Measurements from ENCODE around the gene UCP2. TPM values are rescaled to one million over a fixed set of nuclear protein-coding genes. Genes with fewer than 3 reads are reported as not detected.
A peak's percentile ranks its signal among the peaks of the same experiment; 100 is the strongest.

The UCP2 gene
- 0.35 and 3.7 TPM in 2 replicates for total RNA-seq (2014; rRNA removed; shearing (Covaris generic))

GRCh38 chr11:73982595-73982989, at the start of gene UCP2:
UCP2 (minus strand) TSS chr11:73982843; CDS start chr11:73978378, 4,465 bp downstream.
- DNase-seq (ENCODE audit: low spot score): no peak

- no peak for DNase-seq (ENCODE audit: low spot score)
Measured at GRCh38 chr11:74030723-74031676, 48.4 kb upstream of the UCP2 start.

GRCh38 chr11:74025467-74026166, 43.0 kb upstream of the UCP2 start:
- no peak for DNase-seq (ENCODE audit: low spot score)

- no peak for DNase-seq (ENCODE audit: low spot score)
Measured at GRCh38 chr11:74024261-74025029, 41.8 kb upstream of the UCP2 start.

- no peak for DNase-seq (ENCODE audit: low spot score)
Measured at GRCh38 chr11:74023276-74023675, 40.6 kb upstream of the UCP2 start.

GRCh38 chr11:74022546-74022945, 39.9 kb upstream of the UCP2 start:
- no peak for DNase-seq (ENCODE audit: low spot score)

- no peak for DNase-seq (ENCODE audit: low spot score)
Measured at GRCh38 chr11:74021998-74022397, 39.4 kb upstream of the UCP2 start.

- no peak for DNase-seq (ENCODE audit: low spot score)
Measured at GRCh38 chr11:74020539-74020938, 37.9 kb upstream of the UCP2 start.

- DNase-seq (ENCODE audit: low spot score): peak; percentile 19
Measured at GRCh38 chr11:74019860-74020259, 37.2 kb upstream of the UCP2 start.

- DNase-seq (ENCODE audit: low spot score): no peak
Measured at GRCh38 chr11:74019104-74019738, 36.6 kb upstream of the UCP2 start.

- peak; percentile 91 for DNase-seq (ENCODE audit: low spot score)
Measured at GRCh38 chr11:74018331-74019005, 35.8 kb upstream of the UCP2 start.

- DNase-seq (ENCODE audit: low spot score): no peak
Measured at GRCh38 chr11:74017631-74018030, 35.0 kb upstream of the UCP2 start.

GRCh38 chr11:74015919-74016684, 33.5 kb upstream of the UCP2 start:
- no peak for DNase-seq (ENCODE audit: low spot score)

- no peak for DNase-seq (ENCODE audit: low spot score)
Measured at GRCh38 chr11:74014880-74015279, 32.2 kb upstream of the UCP2 start.

- no peak for DNase-seq (ENCODE audit: low spot score)
Measured at GRCh38 chr11:74013141-74013540, 30.5 kb upstream of the UCP2 start.

- no peak for DNase-seq (ENCODE audit: low spot score)
Measured at GRCh38 chr11:74012074-74012809, 29.6 kb upstream of the UCP2 start.

- no peak for DNase-seq (ENCODE audit: low spot score)
Measured at GRCh38 chr11:74011360-74012073, 28.9 kb upstream of the UCP2 start.

Data from H4 (cell line).